Osteoblast (primary cell): ENCODE results near the gene TSEN54. TPM values are rescaled to one million over a fixed set of nuclear protein-coding genes. Genes with fewer than 3 reads are reported as not detected.

ENCODE experiments used
- DNase-seq: peaks from one replicate; pipeline ENCODE4 v3.0.0; 2011; ENCODE audit warnings: low spot score, mixed read lengths; ENCODE audit not compliant: insufficient read length; ENCODE audit errors: missing footprints
- H2AFZ ChIP-seq: 2 replicates; pipeline ENCODE4 v1.6.0; 2011; ENCODE audit warnings: mild to moderate bottlenecking, low read length
- H3K27ac ChIP-seq: 2 replicates; pipeline ENCODE4 v1.5.1; 2011; ENCODE audit warnings: mild to moderate bottlenecking, low read depth, low read length, moderate library complexity
- H3K27me3 ChIP-seq: 2 replicates; pipeline ENCODE4 v1.6.0; 2012; ENCODE audit warnings: mild to moderate bottlenecking, control low read depth, inconsistent platforms, low read length, moderate library complexity; ENCODE audit not compliant: insufficient read depth
- H3K36me3 ChIP-seq: 2 replicates; pipeline ENCODE4 v1.5.1; 2011; ENCODE audit warnings: mild to moderate bottlenecking, low read length, control low read depth, moderate library complexity; ENCODE audit not compliant: insufficient read depth
- H3K4me1 ChIP-seq: 2 replicates; pipeline ENCODE4 v1.5.1; 2011; ENCODE audit warnings: mild to moderate bottlenecking, low read length, control low read depth, moderate library complexity; ENCODE audit not compliant: insufficient read depth
- H3K4me2 ChIP-seq: 2 replicates; pipeline ENCODE4 v1.6.0; 2011; ENCODE audit warnings: mild to moderate bottlenecking, low read length; ENCODE audit not compliant: insufficient read depth
- H3K4me3 ChIP-seq: fragments of 200-600 bp; sonication (generic); 3 replicates; pipeline ENCODE4 v1.5.1; 2012; ENCODE audit warnings: mild to moderate bottlenecking, low read length, inconsistent platforms; ENCODE audit not compliant: insufficient read depth
- H3K79me2 ChIP-seq: 2 replicates; pipeline ENCODE4 v1.6.0; 2012; ENCODE audit warnings: mild to moderate bottlenecking, low read length, control low read depth, inconsistent platforms; ENCODE audit not compliant: insufficient read depth
- H3K9me3 ChIP-seq: 2 replicates; pipeline ENCODE4 v1.5.1; 2011; ENCODE audit warnings: low read depth, low read length, control low read depth
- H4K20me1 ChIP-seq: 2 replicates; pipeline ENCODE4 v1.6.0; 2012; ENCODE audit warnings: mild to moderate bottlenecking, low read length, control low read depth; ENCODE audit not compliant: insufficient read depth
- total RNA-seq: library from RNA; depleted of rRNA; stranded (reverse); fragments of >200 nt; gene quantifications from 2 replicates; pipeline ENCODE4 v1.2.3, GENCODE V29; 2012
- TF ChIP-seq, protein P1 (sequence below): IDR thresholded peaks from 2 replicates; pipeline ENCODE4 v1.5.1; 2011; ENCODE audit warnings: mild to moderate bottlenecking, low read depth, low read length, moderate library complexity; ENCODE audit errors: extremely low read depth

TSEN54 gene
- total RNA-seq, 1 donor: 10.9 TPM

- H3K4me1 ChIP-seq: no peaks in the 10 kb centered on the region
- no peak overlapping the region for H3K4me3 ChIP-seq
- no peaks in the 10 kb centered on the region for H3K9me3 ChIP-seq
- H3K79me2 ChIP-seq: no peaks in the 10 kb centered on the region
- peaks cover 3% of the 10 kb centered on the region for H4K20me1 ChIP-seq
- peaks cover 16% of the 10 kb centered on the region for H3K36me3 ChIP-seq
- H3K27ac ChIP-seq: no peak overlapping the region
- TF ChIP-seq, protein P1, sequence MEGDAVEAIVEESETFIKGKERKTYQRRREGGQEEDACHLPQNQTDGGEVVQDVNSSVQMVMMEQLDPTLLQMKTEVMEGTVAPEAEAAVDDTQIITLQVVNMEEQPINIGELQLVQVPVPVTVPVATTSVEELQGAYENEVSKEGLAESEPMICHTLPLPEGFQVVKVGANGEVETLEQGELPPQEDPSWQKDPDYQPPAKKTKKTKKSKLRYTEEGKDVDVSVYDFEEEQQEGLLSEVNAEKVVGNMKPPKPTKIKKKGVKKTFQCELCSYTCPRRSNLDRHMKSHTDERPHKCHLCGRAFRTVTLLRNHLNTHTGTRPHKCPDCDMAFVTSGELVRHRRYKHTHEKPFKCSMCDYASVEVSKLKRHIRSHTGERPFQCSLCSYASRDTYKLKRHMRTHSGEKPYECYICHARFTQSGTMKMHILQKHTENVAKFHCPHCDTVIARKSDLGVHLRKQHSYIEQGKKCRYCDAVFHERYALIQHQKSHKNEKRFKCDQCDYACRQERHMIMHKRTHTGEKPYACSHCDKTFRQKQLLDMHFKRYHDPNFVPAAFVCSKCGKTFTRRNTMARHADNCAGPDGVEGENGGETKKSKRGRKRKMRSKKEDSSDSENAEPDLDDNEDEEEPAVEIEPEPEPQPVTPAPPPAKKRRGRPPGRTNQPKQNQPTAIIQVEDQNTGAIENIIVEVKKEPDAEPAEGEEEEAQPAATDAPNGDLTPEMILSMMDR: no peak
- H3K27me3 ChIP-seq: no peaks in the 10 kb centered on the region
- no peak overlapping the region for H2AFZ ChIP-seq
- H3K4me2 ChIP-seq: no peak overlapping the region
- DNase-seq: no peak
These were observed 14.1 kb upstream of the TSEN54 start for GRCh38 chr17:75502072-75502720.

DNA sequence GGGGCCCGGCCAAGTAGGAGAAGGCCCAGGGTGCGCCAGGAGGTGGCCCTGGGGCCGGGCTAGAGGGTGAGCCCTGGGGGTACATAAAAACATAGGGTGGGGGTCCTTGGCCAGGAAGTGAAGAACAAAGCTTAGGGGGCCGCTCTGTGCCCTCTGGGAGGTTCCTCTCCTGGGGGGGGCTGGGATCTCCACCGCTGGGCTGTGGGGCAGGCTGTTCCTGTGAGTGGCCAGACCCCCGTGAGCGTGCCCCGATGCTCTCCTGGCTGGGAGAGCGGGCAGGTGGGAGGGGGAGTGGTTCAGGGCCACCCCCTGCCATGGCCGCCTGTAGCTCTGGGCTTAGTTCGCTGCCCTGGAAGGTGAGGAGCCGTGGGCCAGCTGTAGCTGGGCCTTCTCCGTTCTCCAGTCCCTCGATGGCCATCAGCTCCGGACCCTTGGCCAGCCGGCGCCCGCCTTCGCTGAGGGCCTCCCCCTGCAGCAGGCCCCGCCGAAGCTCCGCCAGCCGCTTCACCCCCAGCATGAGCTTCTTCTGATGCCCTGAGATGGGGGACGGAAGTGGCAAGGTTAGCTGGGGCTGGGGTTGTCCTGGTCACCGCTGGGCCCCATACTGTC, 13.5 kb upstream of the TSEN54 start:
- H3K9me3 ChIP-seq: no peaks in the 10 kb centered on the region
- H3K27me3 ChIP-seq: no peaks in the 10 kb centered on the region
- H4K20me1 ChIP-seq: peaks cover 3% of the 10 kb centered on the region
- no peak for DNase-seq
- H3K79me2 ChIP-seq: no peaks in the 10 kb centered on the region
- no peak overlapping the region for H3K4me2 ChIP-seq
- H3K36me3 ChIP-seq: peaks cover 16% of the 10 kb centered on the region
- TF ChIP-seq, protein P1: no peak
- H3K4me1 ChIP-seq: no peaks in the 10 kb centered on the region
- H2AFZ ChIP-seq: no peak overlapping the region
- H3K4me3 ChIP-seq: no peak overlapping the region
- no peak overlapping the region for H3K27ac ChIP-seq

- H3K27me3 ChIP-seq: no peaks in the 10 kb centered on the region
- H3K4me1 ChIP-seq: no peaks in the 10 kb centered on the region
- TF ChIP-seq, protein P1: no peak
- no peak overlapping the region for H2AFZ ChIP-seq
- H4K20me1 ChIP-seq: peaks cover 8% of the 10 kb centered on the region
- no peaks in the 10 kb centered on the region for H3K79me2 ChIP-seq
- H3K9me3 ChIP-seq: no peaks in the 10 kb centered on the region
- H3K4me2 ChIP-seq: no peak overlapping the region
- H3K27ac ChIP-seq: no peak overlapping the region
- H3K4me3 ChIP-seq: no peak overlapping the region
- DNase-seq: no peak
- peaks cover 16% of the 10 kb centered on the region for H3K36me3 ChIP-seq
These were observed 12.9 kb upstream of the TSEN54 start for GRCh38 chr17:75503337-75503950.

GRCh38 chr17:75503976-75504346, 12.4 kb upstream of the TSEN54 start:
- no peaks in the 10 kb centered on the region for H3K27me3 ChIP-seq
- no peak overlapping the region for H2AFZ ChIP-seq
- H3K9me3 ChIP-seq: no peaks in the 10 kb centered on the region
- no peaks in the 10 kb centered on the region for H3K4me1 ChIP-seq
- H4K20me1 ChIP-seq: peaks cover 13% of the 10 kb centered on the region
- no peak overlapping the region for H3K27ac ChIP-seq
- DNase-seq: no peak
- no peak overlapping the region for H3K4me3 ChIP-seq
- no peaks in the 10 kb centered on the region for H3K79me2 ChIP-seq
- TF ChIP-seq, protein P1: no peak
- H3K36me3 ChIP-seq: peaks cover 13% of the 10 kb centered on the region
- H3K4me2 ChIP-seq: no peak overlapping the region
